Measurements from ENCODE around the gene CCDC192. TPM values are rescaled to one million over a fixed set of nuclear protein-coding genes. Genes with fewer than 3 reads are reported as not detected.

CCDC192 gene
- total RNA-seq, 5 donors from 2014 or later (not counting 1 experiment from before 2014, with no cell fraction given) = 0.58 TPM; not detected in 4

GRCh38 chr5:127944125-127944524 is 240.9 kb downstream of the CCDC192 start:
- no peak overlapping the region for H3K4me3 ChIP-seq (ENCODE audit: control insufficient read depth in 1 of 2, extremely low read depth in 1 of 2, low read length in 1 of 2)
- Mint-ChIP-seq H3K4me3 (no peak overlapping the region), H3K27ac (no peak overlapping the region), H3K9me3 (no peaks in the 10 kb centered on the region), H3K36me3 (peaks cover 12% of the 10 kb centered on the region), H3K4me1 (no peaks in the 10 kb centered on the region), H3K27me3 (no peaks in the 10 kb centered on the region)
- DNase-seq (no peak), ATAC-seq (replicated peaks in 1 of 4) (no peak)
- no peaks in the 10 kb centered on the region for H3K36me3 ChIP-seq (ENCODE audit: control insufficient read depth in 2 of 2, extremely low read depth in 1 of 2, insufficient read depth in 1 of 2, low read length in 1 of 2)
- H3K9me3 ChIP-seq = no peaks in the 10 kb centered on the region
- no peaks in the 10 kb centered on the region for H3K27me3 ChIP-seq (replicated peaks in 1 of 2; ENCODE audit: control insufficient read depth in 2 of 2, extremely low read depth in 1 of 2, insufficient read depth in 2 of 2, low read length in 1 of 2)
- POLR2A ChIA-PET = no interaction called here
- WGBS (ENCODE audit: insufficient coverage) = no CpG with 5 or more reads among the region's 5 CpGs
- no peak overlapping the region for H3K27ac ChIP-seq (ENCODE audit: low read length)
- CTCF ChIA-PET = no interaction called here
- H3K4me1 ChIP-seq (ENCODE audit: control insufficient read depth in 1 of 2, extremely low read depth in 1 of 2, insufficient read depth in 2 of 2, low read length in 2 of 2) = no peaks in the 10 kb centered on the region

DNA sequence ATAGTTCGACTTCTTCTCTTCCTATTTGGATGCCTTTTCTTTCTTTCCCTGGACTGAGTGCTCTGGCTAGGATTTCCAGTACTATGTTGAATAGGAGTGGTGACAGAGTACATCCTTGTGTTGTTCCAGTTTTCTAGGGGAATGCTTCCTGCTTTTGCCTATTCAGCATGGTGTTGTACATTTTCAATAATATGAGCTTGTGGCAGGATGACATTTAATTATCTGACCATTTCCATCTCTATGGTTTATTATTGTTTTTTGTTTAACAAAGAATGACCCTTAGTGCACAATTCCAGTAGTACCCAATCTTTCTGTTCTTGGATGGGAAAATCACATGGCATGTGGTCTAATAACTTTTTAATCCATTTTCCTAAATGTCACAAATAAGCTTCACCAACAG is 244.8 kb downstream of the CCDC192 start:
- DNase-seq = no peak
- Mint-ChIP-seq H3K4me1 (no peaks in the 10 kb centered on the region), H3K36me3 (peaks cover 16% of the 10 kb centered on the region), H3K4me3 (no peak overlapping the region), H3K9me3 (no peaks in the 10 kb centered on the region), H3K27me3 (no peaks in the 10 kb centered on the region), H3K27ac (no peak overlapping the region)
- POLR2A ChIA-PET = no interaction called here
- Histone ChIP-seq H3K9me3 (no peaks in the 10 kb centered on the region), H3K27ac (ENCODE audit: low read length) (no peak overlapping the region), H3K36me3 (ENCODE audit: control insufficient read depth in 2 of 2, extremely low read depth in 1 of 2, insufficient read depth in 1 of 2, low read length in 1 of 2) (no peaks in the 10 kb centered on the region), H3K4me1 (ENCODE audit: control insufficient read depth in 1 of 2, extremely low read depth in 1 of 2, insufficient read depth in 2 of 2, low read length in 2 of 2) (no peaks in the 10 kb centered on the region), H3K4me3 (ENCODE audit: control insufficient read depth in 1 of 2, extremely low read depth in 1 of 2, low read length in 1 of 2) (no peak overlapping the region), H3K27me3 (replicated peaks in 1 of 2; ENCODE audit: control insufficient read depth in 2 of 2, extremely low read depth in 1 of 2, insufficient read depth in 2 of 2, low read length in 1 of 2) (no peaks in the 10 kb centered on the region)
- WGBS (ENCODE audit: insufficient coverage) = no CpG with 5 or more reads among the region's 1 CpG
- CTCF ChIA-PET = interaction anchor here in 1 of 2 donors (0.6 kb wide), 1 partner anchor 150 kb away, joined by 3 read pairs; no protein-coding TSS in a partner anchor
- no peak for ATAC-seq (replicated peaks in 1 of 4)

DNA sequence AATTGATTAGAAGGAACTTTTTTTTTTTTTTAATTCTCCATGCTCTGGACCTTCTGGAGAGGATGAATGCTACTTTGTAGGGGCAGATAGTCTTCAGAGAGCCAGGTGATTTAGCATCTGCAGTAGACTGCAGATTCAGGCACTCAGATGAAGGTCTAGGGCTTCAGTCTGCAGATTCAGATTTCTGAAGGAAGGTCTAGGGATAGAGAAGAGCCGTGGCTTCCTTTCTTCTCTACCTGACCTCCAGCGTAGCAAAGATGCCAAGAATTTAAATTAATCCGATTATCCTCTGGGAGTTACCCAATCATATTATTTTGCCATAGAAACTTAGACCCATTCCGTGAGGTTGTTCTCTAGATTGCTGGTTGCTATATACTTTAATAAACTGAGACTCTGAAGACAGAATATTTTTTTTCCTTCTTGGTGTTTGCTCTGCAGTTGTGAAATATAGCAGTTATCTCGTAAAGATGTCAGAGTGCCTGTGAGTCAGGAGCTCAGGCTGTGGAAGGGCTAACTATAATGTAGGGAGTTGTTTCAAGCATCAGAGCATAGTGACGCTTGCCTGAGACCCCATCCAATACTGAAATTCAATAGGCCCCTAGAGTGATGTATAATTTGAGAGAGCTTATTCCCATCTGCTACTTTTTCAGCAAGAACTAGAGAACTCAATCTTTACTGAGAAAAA is 247.7 kb downstream of the CCDC192 start:
- no CpG with 5 or more reads among the region's 6 CpGs for WGBS (ENCODE audit: insufficient coverage)
- Histone ChIP-seq H3K4me1 (ENCODE audit: control insufficient read depth in 1 of 2, extremely low read depth in 1 of 2, insufficient read depth in 2 of 2, low read length in 2 of 2) (no peaks in the 10 kb centered on the region), H3K4me3 (ENCODE audit: control insufficient read depth in 1 of 2, extremely low read depth in 1 of 2, low read length in 1 of 2) (no peak overlapping the region), H3K9me3 (no peaks in the 10 kb centered on the region), H3K36me3 (ENCODE audit: control insufficient read depth in 2 of 2, extremely low read depth in 1 of 2, insufficient read depth in 1 of 2, low read length in 1 of 2) (no peaks in the 10 kb centered on the region), H3K27ac (ENCODE audit: low read length) (no peak overlapping the region), H3K27me3 (replicated peaks in 1 of 2; ENCODE audit: control insufficient read depth in 2 of 2, extremely low read depth in 1 of 2, insufficient read depth in 2 of 2, low read length in 1 of 2) (no peaks in the 10 kb centered on the region)
- CTCF ChIA-PET = no interaction called here
- DNase-seq = no peak
- H3K36me3 Mint-ChIP-seq = peaks cover 35% of the 10 kb centered on the region
- H3K27ac Mint-ChIP-seq = no peak overlapping the region
- ATAC-seq (replicated peaks in 1 of 4) = no peak
- POLR2A ChIA-PET = interaction anchor here in 1 of 2 donors (0.6 kb wide), 1 partner anchor 11 kb away, joined by 4 read pairs; no protein-coding TSS in a partner anchor
- H3K4me3 Mint-ChIP-seq = no peak overlapping the region
- H3K4me1 Mint-ChIP-seq = no peaks in the 10 kb centered on the region
- no peaks in the 10 kb centered on the region for H3K27me3 Mint-ChIP-seq
- H3K9me3 Mint-ChIP-seq = no peaks in the 10 kb centered on the region

DNA sequence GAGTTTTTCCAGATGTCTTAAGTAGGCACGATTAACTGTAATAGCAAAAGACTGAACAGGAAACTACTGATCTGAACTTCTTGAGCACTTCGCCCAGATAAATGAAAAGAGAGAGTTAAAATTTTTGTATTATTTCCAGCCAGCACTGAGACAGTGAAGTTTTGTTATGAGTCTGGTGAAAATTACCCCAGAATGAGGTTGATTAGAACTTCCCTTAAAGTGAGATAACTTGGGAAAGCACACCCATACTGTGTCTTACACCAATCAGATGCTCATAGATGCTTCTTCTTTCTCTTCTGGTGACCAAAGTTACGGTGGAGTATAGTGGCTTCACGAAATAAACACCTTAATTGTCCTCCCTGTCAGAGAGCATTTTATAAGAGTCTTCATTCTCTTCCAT is 248.6 kb downstream of the CCDC192 start:
- H3K27me3 ChIP-seq (replicated peaks in 1 of 2; ENCODE audit: control insufficient read depth in 2 of 2, extremely low read depth in 1 of 2, insufficient read depth in 2 of 2, low read length in 1 of 2) = no peaks in the 10 kb centered on the region
- no peak overlapping the region for H3K27ac ChIP-seq (ENCODE audit: low read length)
- no peak overlapping the region for H3K4me3 ChIP-seq (ENCODE audit: control insufficient read depth in 1 of 2, extremely low read depth in 1 of 2, low read length in 1 of 2)
- H3K27ac Mint-ChIP-seq = no peak overlapping the region
- no peaks in the 10 kb centered on the region for H3K4me1 Mint-ChIP-seq
- ChIA-PET POLR2A (no interaction called here), CTCF (no interaction called here)
- peaks cover 43% of the 10 kb centered on the region for H3K36me3 Mint-ChIP-seq
- WGBS (ENCODE audit: insufficient coverage) = no CpG with 5 or more reads among the region's 4 CpGs
- no peak for ATAC-seq (replicated peaks in 1 of 4)
- H3K4me3 Mint-ChIP-seq = no peak overlapping the region
- H3K9me3 Mint-ChIP-seq = no peaks in the 10 kb centered on the region
- DNase-seq = no peak
- no peaks in the 10 kb centered on the region for H3K9me3 ChIP-seq
- peaks cover 0 to 3% of the 10 kb centered on the region in 2 donors for H3K36me3 ChIP-seq (ENCODE audit: control insufficient read depth in 2 of 2, extremely low read depth in 1 of 2, insufficient read depth in 1 of 2, low read length in 1 of 2)
- H3K27me3 Mint-ChIP-seq = no peaks in the 10 kb centered on the region
- no peaks in the 10 kb centered on the region for H3K4me1 ChIP-seq (ENCODE audit: control insufficient read depth in 1 of 2, extremely low read depth in 1 of 2, insufficient read depth in 2 of 2, low read length in 2 of 2)

- H3K4me1 Mint-ChIP-seq = peaks cover 19 to 26% (median 22%) of the 10 kb centered on the region in 3 donors
- ATAC-seq (replicated peaks in 1 of 4) (no peak), DNase-seq (no peak)
- no peaks in the 10 kb centered on the region for H3K27me3 Mint-ChIP-seq
- peaks cover 34% of the 10 kb centered on the region for H3K36me3 Mint-ChIP-seq
- H3K9me3 Mint-ChIP-seq = no peaks in the 10 kb centered on the region
- Histone ChIP-seq H3K27me3 (replicated peaks in 1 of 2; ENCODE audit: control insufficient read depth in 2 of 2, extremely low read depth in 1 of 2, insufficient read depth in 2 of 2, low read length in 1 of 2) (no peaks in the 10 kb centered on the region), H3K36me3 (ENCODE audit: control insufficient read depth in 2 of 2, extremely low read depth in 1 of 2, insufficient read depth in 1 of 2, low read length in 1 of 2) (peaks cover 0 to 3% of the 10 kb centered on the region in 2 donors), H3K4me1 (ENCODE audit: control insufficient read depth in 1 of 2, extremely low read depth in 1 of 2, insufficient read depth in 2 of 2, low read length in 2 of 2) (peaks cover 0 to 12% of the 10 kb centered on the region in 2 experiments), H3K27ac (ENCODE audit: low read length) (no peak overlapping the region), H3K9me3 (no peaks in the 10 kb centered on the region), H3K4me3 (ENCODE audit: control insufficient read depth in 1 of 2, extremely low read depth in 1 of 2, low read length in 1 of 2) (no peak overlapping the region)
- WGBS (ENCODE audit: insufficient coverage) = 0% methylated on average over 1 of the region's 2 CpGs
- H3K4me3 Mint-ChIP-seq = no peak overlapping the region
- ChIA-PET CTCF (no interaction called here), POLR2A (no interaction called here)
- no peak overlapping the region for H3K27ac Mint-ChIP-seq
Observed at GRCh38 chr5:127957183-127957582, 254.0 kb downstream of the CCDC192 start.

GRCh38 chr5:127957701-127958239 is 254.6 kb downstream of the CCDC192 start:
- H3K4me3 ChIP-seq (ENCODE audit: control insufficient read depth in 1 of 2, extremely low read depth in 1 of 2, low read length in 1 of 2) = no peak overlapping the region
- no peak overlapping the region for H3K27ac ChIP-seq (ENCODE audit: low read length)
- Mint-ChIP-seq H3K36me3 (peaks cover 32% of the 10 kb centered on the region), H3K27ac (no peak overlapping the region), H3K27me3 (no peaks in the 10 kb centered on the region), H3K4me3 (no peak overlapping the region), H3K9me3 (no peaks in the 10 kb centered on the region), H3K4me1 (peaks cover 19 to 26% (median 25%) of the 10 kb centered on the region in 3 donors)
- no peaks in the 10 kb centered on the region for H3K27me3 ChIP-seq (replicated peaks in 1 of 2; ENCODE audit: control insufficient read depth in 2 of 2, extremely low read depth in 1 of 2, insufficient read depth in 2 of 2, low read length in 1 of 2)
- no peaks in the 10 kb centered on the region for H3K9me3 ChIP-seq
- no peak for DNase-seq
- peaks cover 0 to 3% of the 10 kb centered on the region in 2 donors for H3K36me3 ChIP-seq (ENCODE audit: control insufficient read depth in 2 of 2, extremely low read depth in 1 of 2, insufficient read depth in 1 of 2, low read length in 1 of 2)
- no peak for ATAC-seq (replicated peaks in 1 of 4)
- ChIA-PET CTCF (no interaction called here), POLR2A (no interaction called here)
- peaks cover 0 to 12% of the 10 kb centered on the region in 2 experiments for H3K4me1 ChIP-seq (ENCODE audit: control insufficient read depth in 1 of 2, extremely low read depth in 1 of 2, insufficient read depth in 2 of 2, low read length in 2 of 2)

Data from T-cell (primary cell).